ENCODE results near the gene FXYD1.

The FXYD1 gene

GRCh38 chr19:35132254-35132653, 6.4 kb upstream of the FXYD1 start:
- TF ChIP-seq CTCF (IDR thresholded peaks at IDR 0.05; ENCODE audit: control insufficient read depth, insufficient read depth, low read depth, low read length, missing control alignments), result no peak
- no peak for DNase-seq (ENCODE audit: low read depth)
- H3K4me3 ChIP-seq (ENCODE audit: control insufficient read depth, low read depth, low read length), result no peak overlapping the region

GRCh38 chr19:35133826-35134225, 4.8 kb upstream of the FXYD1 start:
- H3K4me3 ChIP-seq (ENCODE audit: control insufficient read depth, low read depth, low read length), result no peak overlapping the region
- no peak for DNase-seq (ENCODE audit: low read depth)
- TF ChIP-seq CTCF (IDR thresholded peaks at IDR 0.05; ENCODE audit: control insufficient read depth, insufficient read depth, low read depth, low read length, missing control alignments), result no peak

- DNase-seq (ENCODE audit: low read depth), result no peak
- no peak for TF ChIP-seq CTCF (IDR thresholded peaks at IDR 0.05; ENCODE audit: control insufficient read depth, insufficient read depth, low read depth, low read length, missing control alignments)
- H3K4me3 ChIP-seq (ENCODE audit: control insufficient read depth, low read depth, low read length), result no peak within 1 kb of the TSS
Measured at GRCh38 chr19:35134601-35135242, 3.9 kb upstream of the FXYD1 start, which contains the start of gene LGI4. LGI4 (minus strand) TSS chr19:35135059; CDS start chr19:35134680, 379 bp downstream.

GRCh38 chr19:35135389-35135909, 3.2 kb upstream of the FXYD1 start:
- TF ChIP-seq CTCF (IDR thresholded peaks at IDR 0.05; ENCODE audit: control insufficient read depth, insufficient read depth, low read depth, low read length, missing control alignments), result peak; percentile 89
- no peak overlapping the region for H3K4me3 ChIP-seq (ENCODE audit: control insufficient read depth, low read depth, low read length)
- no peak for DNase-seq (ENCODE audit: low read depth)

- H3K4me3 ChIP-seq (ENCODE audit: control insufficient read depth, low read depth, low read length), result no peak overlapping the region
- TF ChIP-seq CTCF (IDR thresholded peaks at IDR 0.05; ENCODE audit: control insufficient read depth, insufficient read depth, low read depth, low read length, missing control alignments), result no peak
- DNase-seq (ENCODE audit: low read depth), result no peak
Measured at GRCh38 chr19:35136231-35136630, 2.4 kb upstream of the FXYD1 start.

- DNase-seq (ENCODE audit: low read depth), result no peak
- H3K4me3 ChIP-seq (ENCODE audit: control insufficient read depth, low read depth, low read length), result no peak overlapping the region
- TF ChIP-seq CTCF (IDR thresholded peaks at IDR 0.05; ENCODE audit: control insufficient read depth, insufficient read depth, low read depth, low read length, missing control alignments), result no peak
Measured at GRCh38 chr19:35136977-35137702, 1.5 kb upstream of the FXYD1 start.

Measured in AG09309 (cell line).